Panc1 (cell line): ENCODE data around the gene NVL. TPM values are rescaled to one million over a fixed set of nuclear protein-coding genes. Genes with fewer than 3 reads are reported as not detected.

Source experiments
- ATAC-seq: fragments of 200-7000 bp; cut with Tn5 transposase; 2 replicates; pipeline ENCODE4 v1.9.1; 2020; ENCODE audit warnings: mild to moderate bottlenecking, moderate library complexity
- BruUV-seq: library from RNA; stranded (reverse); fragments of 400-500 nt; replicated peaks from 2 replicates; lab custom pipeline; 2021; lab: Mats Ljungman, UMichigan
- CTCF ChIA-PET: fragments of 300-600 bp; sonication (Branson Sonifier 250); formaldehyde crosslinking; loops from one replicate; lab custom pipeline; 2022; ENCODE audit warnings: antibody characterized with exemption; lab: Charles Lee
- POLR2A ChIA-PET: fragments of 300-600 bp; sonication (Branson Sonifier 250); formaldehyde crosslinking; loops from one replicate; lab custom pipeline; 2022; ENCODE audit warnings: antibody characterized with exemption; lab: Charles Lee
- DNase-seq: peaks from one replicate; pipeline ENCODE4 v3.0.0-alpha.2; 2010; ENCODE audit warnings: low read depth, low spot score
- H3K27ac ChIP-seq: 2 replicates; pipeline ENCODE4 v1.5.1; 2011; ENCODE audit warnings: mild to moderate bottlenecking, low read length, inconsistent platforms
- H3K27me3 ChIP-seq: fragments of 200-500 bp; sonication (Bioruptor generic); 2 replicates; pipeline ENCODE4 v1.6.0; 2014; ENCODE audit warnings: low read length, inconsistent platforms; ENCODE audit not compliant: control insufficient read depth, insufficient read depth
- H3K36me3 ChIP-seq: fragments of 200-500 bp; sonication (Bioruptor generic); 2 replicates; pipeline ENCODE4 v1.5.1; 2014; ENCODE audit warnings: inconsistent platforms, mild to moderate bottlenecking, low read length, moderate library complexity; ENCODE audit not compliant: control insufficient read depth, insufficient read depth
- H3K4me1 ChIP-seq: 2 replicates; pipeline ENCODE4 v1.5.1; 2011; ENCODE audit warnings: inconsistent platforms, mild to moderate bottlenecking, low read length, moderate library complexity; ENCODE audit not compliant: control insufficient read depth, insufficient read depth
- H3K4me3 ChIP-seq, 2 experiments: 2 replicates each; pipeline ENCODE4 v1.5.1; 2011 to 2012; ENCODE audit warnings: low read depth in 2 of 2, low read length in 2 of 2, mild to moderate bottlenecking in 2 of 2, inconsistent platforms in 1 of 2, moderate library complexity in 1 of 2
- H3K9me3 ChIP-seq: fragments of 200-500 bp; sonication (Bioruptor generic); 2 replicates; pipeline ENCODE4 v1.5.1; 2014; ENCODE audit warnings: low read depth, mild to moderate bottlenecking, inconsistent platforms, low read length, moderate library complexity; ENCODE audit not compliant: control insufficient read depth, insufficient read depth
- POLR2AphosphoS5 ChIP-seq: IDR thresholded peaks from 2 replicates; pipeline ENCODE4 v1.6.1; 2012; ENCODE audit warnings: mild to moderate bottlenecking, low read depth, low read length, moderate library complexity
- SIN3A ChIP-seq: IDR thresholded peaks from 2 replicates; pipeline ENCODE4 v1.6.1; 2012; ENCODE audit warnings: low read depth, mild to moderate bottlenecking, low read length, moderate library complexity, borderline replicate concordance; ENCODE audit not compliant: insufficient read depth
- TCF7L2 ChIP-seq: IDR thresholded peaks from 2 replicates; pipeline ENCODE4 v1.6.1; 2011; ENCODE audit warnings: mild to moderate bottlenecking, low read depth, low read length, inconsistent platforms
- in situ Hi-C: cut with HindIII; loops from 2 replicates; pipeline ENCODE4 v1.10.0; 2016; ENCODE audit warnings: low sequenced_read_pairs, low pct_unique_long_range_greater_than_20kb
- intact Hi-C: fragments of 100-400 bp; cut with micrococcal nuclease; formaldehyde crosslinking; loops from one replicate; pipeline ENCODE4 v1.10.0; 2022; ENCODE audit not compliant: unreplicated experiment
- total RNA-seq: library from RNA; stranded (reverse); gene quantifications from one replicate; pipeline ENCODE4 v1.2.1, GENCODE V29; 2021; ENCODE audit not compliant: unreplicated experiment
- TF ChIP-seq, protein P1 (sequence below), 2 experiments: IDR thresholded peaks; 2 replicates each; pipeline ENCODE4 v1.6.1; 2011 to 2012; ENCODE audit warnings: low read depth in 2 of 2, control low read depth in 1 of 2, low read length in 1 of 2, mild to moderate bottlenecking in 1 of 2, moderate library complexity in 1 of 2; ENCODE audit not compliant: insufficient read depth in 1 of 2
- TF ChIP-seq, protein P2 (sequence below): fragments of 450-650 bp; IDR thresholded peaks from 2 replicates; pipeline ENCODE4 v1.5.1; 2017; ENCODE audit warnings: mild to moderate bottlenecking

Gene NVL
- total RNA-seq, 1 experiment from 2014 or later = 25.0 TPM

- ChIA-PET CTCF (no interaction called here), POLR2A (no interaction called here)
- no peak overlapping the region for H3K27ac ChIP-seq
- no peak overlapping the region for H3K4me3 ChIP-seq
- intact Hi-C loops = no loop called here
- H3K4me1 ChIP-seq = peaks cover 15% of the 10 kb centered on the region
- in situ Hi-C loops = no loop called here
- ATAC-seq = no peak
- TF ChIP-seq SIN3A (no peak), TCF7L2 (no peak), POLR2AphosphoS5 (no peak)
- TF ChIP-seq, protein P1, sequence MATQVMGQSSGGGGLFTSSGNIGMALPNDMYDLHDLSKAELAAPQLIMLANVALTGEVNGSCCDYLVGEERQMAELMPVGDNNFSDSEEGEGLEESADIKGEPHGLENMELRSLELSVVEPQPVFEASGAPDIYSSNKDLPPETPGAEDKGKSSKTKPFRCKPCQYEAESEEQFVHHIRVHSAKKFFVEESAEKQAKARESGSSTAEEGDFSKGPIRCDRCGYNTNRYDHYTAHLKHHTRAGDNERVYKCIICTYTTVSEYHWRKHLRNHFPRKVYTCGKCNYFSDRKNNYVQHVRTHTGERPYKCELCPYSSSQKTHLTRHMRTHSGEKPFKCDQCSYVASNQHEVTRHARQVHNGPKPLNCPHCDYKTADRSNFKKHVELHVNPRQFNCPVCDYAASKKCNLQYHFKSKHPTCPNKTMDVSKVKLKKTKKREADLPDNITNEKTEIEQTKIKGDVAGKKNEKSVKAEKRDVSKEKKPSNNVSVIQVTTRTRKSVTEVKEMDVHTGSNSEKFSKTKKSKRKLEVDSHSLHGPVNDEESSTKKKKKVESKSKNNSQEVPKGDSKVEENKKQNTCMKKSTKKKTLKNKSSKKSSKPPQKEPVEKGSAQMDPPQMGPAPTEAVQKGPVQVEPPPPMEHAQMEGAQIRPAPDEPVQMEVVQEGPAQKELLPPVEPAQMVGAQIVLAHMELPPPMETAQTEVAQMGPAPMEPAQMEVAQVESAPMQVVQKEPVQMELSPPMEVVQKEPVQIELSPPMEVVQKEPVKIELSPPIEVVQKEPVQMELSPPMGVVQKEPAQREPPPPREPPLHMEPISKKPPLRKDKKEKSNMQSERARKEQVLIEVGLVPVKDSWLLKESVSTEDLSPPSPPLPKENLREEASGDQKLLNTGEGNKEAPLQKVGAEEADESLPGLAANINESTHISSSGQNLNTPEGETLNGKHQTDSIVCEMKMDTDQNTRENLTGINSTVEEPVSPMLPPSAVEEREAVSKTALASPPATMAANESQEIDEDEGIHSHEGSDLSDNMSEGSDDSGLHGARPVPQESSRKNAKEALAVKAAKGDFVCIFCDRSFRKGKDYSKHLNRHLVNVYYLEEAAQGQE (IDR thresholded peaks at IDR 0.05; ENCODE audit: insufficient read depth in 1 of 2, low read depth in 2 of 2, low read length in 1 of 2) = no peak
- TF ChIP-seq, protein P2, sequence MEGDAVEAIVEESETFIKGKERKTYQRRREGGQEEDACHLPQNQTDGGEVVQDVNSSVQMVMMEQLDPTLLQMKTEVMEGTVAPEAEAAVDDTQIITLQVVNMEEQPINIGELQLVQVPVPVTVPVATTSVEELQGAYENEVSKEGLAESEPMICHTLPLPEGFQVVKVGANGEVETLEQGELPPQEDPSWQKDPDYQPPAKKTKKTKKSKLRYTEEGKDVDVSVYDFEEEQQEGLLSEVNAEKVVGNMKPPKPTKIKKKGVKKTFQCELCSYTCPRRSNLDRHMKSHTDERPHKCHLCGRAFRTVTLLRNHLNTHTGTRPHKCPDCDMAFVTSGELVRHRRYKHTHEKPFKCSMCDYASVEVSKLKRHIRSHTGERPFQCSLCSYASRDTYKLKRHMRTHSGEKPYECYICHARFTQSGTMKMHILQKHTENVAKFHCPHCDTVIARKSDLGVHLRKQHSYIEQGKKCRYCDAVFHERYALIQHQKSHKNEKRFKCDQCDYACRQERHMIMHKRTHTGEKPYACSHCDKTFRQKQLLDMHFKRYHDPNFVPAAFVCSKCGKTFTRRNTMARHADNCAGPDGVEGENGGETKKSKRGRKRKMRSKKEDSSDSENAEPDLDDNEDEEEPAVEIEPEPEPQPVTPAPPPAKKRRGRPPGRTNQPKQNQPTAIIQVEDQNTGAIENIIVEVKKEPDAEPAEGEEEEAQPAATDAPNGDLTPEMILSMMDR = no peak
- no TSS peak for BruUV-seq
- no peaks in the 10 kb centered on the region for H3K9me3 ChIP-seq
- peaks cover 3% of the 10 kb centered on the region; the same call in 1 of the 2 replicates for H3K36me3 ChIP-seq
- no peak for DNase-seq
- H3K27me3 ChIP-seq = no peaks in the 10 kb centered on the region
Measured at GRCh38 chr1:224325959-224326358, 4.0 kb downstream of the NVL start.

GRCh38 chr1:224321706-224322105, 8.3 kb downstream of the NVL start:
- no peak for ATAC-seq

More at GRCh38 chr1:224321706-224322105, 8.3 kb downstream of the NVL start:
- intact Hi-C loops (no loop called here), in situ Hi-C loops (no loop called here)
- H3K27me3 ChIP-seq = no peaks in the 10 kb centered on the region
- ChIA-PET CTCF (no interaction called here), POLR2A (interaction anchor here (0.9 kb wide), 1 partner anchor 1458 kb away, joined by 5 read pairs; no protein-coding TSS in a partner anchor)
- no peak overlapping the region for H3K27ac ChIP-seq
- no peaks in the 10 kb centered on the region for H3K36me3 ChIP-seq
- DNase-seq = no peak
- no peaks in the 10 kb centered on the region for H3K4me1 ChIP-seq
- BruUV-seq = no TSS peak
- TF ChIP-seq, protein P2 = no peak
- TF ChIP-seq POLR2AphosphoS5 (no peak), TCF7L2 (no peak), SIN3A (no peak)
- TF ChIP-seq, protein P1 (IDR thresholded peaks at IDR 0.05; ENCODE audit: insufficient read depth in 1 of 2, low read depth in 2 of 2, low read length in 1 of 2) = no peak
- no peaks in the 10 kb centered on the region for H3K9me3 ChIP-seq
- H3K4me3 ChIP-seq = no peak overlapping the region
